GM10248 (cell line): ENCODE measurements around the gene ANKRD2.

ENCODE experiments used
- CTCF ChIA-PET: fragments of 300-600 bp; sonication (Branson Sonifier 250); formaldehyde crosslinking; extraction: SDS; loops from one replicate; lab custom pipeline; 2021; ENCODE audit warnings: antibody characterized with exemption; lab: Yijun Ruan, JAX
- POLR2A ChIA-PET: fragments of 350-650 bp; sonication (Branson Sonifier 250); formaldehyde crosslinking; extraction: SDS; loops from one replicate; lab custom pipeline; 2020; ENCODE audit warnings: antibody characterized with exemption; lab: Yijun Ruan, JAX
- DNase-seq: peaks from one replicate; pipeline ENCODE4 v3.0.0; 2012; ENCODE audit errors: extremely low spot score
- CTCF ChIP-seq: IDR thresholded peaks from 2 replicates; pipeline ENCODE4 v1.5.1; 2012; ENCODE audit warnings: mild to moderate bottlenecking, low read depth; ENCODE audit errors: extremely low read depth, missing control alignments, control extremely low read depth

ANKRD2 gene

DNA sequence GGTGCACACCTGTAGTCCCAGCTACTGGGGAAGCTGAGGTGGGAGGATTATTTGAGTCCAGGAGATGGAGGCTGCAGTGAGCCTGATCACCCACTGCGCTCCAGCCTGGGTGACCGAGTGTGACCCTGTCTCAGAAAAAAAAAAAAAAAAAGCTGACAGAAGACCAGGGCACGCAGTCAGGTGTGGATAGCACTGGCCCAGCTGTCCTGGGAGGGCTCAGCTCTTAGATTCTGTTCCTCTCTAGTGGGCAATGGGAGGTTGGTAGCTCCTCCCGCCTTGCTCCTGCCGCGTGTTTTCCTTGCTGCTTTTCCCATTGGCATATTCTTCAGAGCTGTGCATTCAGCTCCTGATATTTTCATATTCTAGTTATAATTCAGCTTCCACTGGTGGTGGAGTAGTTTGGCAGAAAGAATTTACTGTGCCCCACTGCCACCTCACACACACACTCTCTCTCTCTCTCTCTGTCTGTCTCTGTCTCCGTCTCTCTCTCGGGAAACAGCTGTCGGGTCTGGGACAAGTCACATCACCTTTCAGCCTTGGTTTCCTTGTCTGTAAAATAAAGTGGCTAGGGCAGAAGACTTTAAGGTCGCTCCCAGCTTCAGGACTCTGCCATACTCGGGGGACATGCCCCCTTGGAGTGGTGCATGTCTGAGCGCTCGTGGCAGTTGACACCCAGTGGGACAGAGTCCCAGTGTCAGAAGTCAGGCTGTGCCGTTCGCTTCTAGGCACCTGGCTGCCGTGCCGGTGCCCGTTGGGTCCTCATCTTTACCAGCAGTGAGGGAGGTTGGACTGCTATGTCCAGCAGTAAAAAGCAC, 25.9 kb upstream of the ANKRD2 start:
- DNase-seq: no peak
- ChIA-PET POLR2A (no interaction called here), CTCF (interaction anchor here (10.5 kb wide), 1 partner anchor 11 kb away, joined by 108 read pairs; no protein-coding TSS in a partner anchor)
- TF ChIP-seq CTCF: no peak

DNA sequence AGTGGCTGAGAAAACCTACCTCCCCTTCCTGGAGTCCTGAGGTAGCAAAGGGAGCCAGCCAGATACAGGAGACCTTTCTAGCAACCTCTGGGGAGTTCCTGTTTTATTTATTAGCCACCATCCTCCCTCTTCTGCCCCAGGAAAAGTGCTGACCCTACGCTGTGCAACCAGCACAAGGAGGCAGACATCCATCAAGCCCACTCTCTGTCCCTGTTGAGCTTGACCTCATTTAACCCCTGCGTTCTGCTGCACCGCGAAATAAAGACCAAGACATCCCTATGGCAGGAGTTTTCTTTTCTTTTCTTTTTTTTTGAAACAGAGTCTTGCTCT, 25.3 kb upstream of the ANKRD2 start:
- TF ChIP-seq CTCF: no peak
- ChIA-PET POLR2A (no interaction called here), CTCF (interaction anchor here (10.5 kb wide), 1 partner anchor 11 kb away, joined by 108 read pairs; no protein-coding TSS in a partner anchor)
- DNase-seq: no peak

- no peak for DNase-seq
- POLR2A ChIA-PET: no interaction called here
- CTCF ChIA-PET: interaction anchor here (0.9 to 10.5 kb wide), 2 partner anchors 12 to 24 kb away, joined by 3 to 108 read pairs; no protein-coding TSS in a partner anchor
- no peak for TF ChIP-seq CTCF
Measured at GRCh38 chr10:97547962-97548361, 24.6 kb upstream of the ANKRD2 start.

- no peak for DNase-seq
- TF ChIP-seq CTCF: no peak
- ChIA-PET POLR2A (interaction anchor here (1.0 kb wide), 1 partner anchor 85 kb away, joined by 3 read pairs; no protein-coding TSS in a partner anchor), CTCF (interaction anchor here (0.9 to 10.5 kb wide), 3 partner anchors 13 to 218 kb away, joined by 3 to 108 read pairs (median 3); no protein-coding TSS in a partner anchor)
Measured at GRCh38 chr10:97548828-97549455, 23.6 kb upstream of the ANKRD2 start.

GRCh38 chr10:97549587-97550322, 22.8 kb upstream of the ANKRD2 start:
- no peak for DNase-seq
- ChIA-PET CTCF (interaction anchor here (1.2 to 10.5 kb wide), 3 partner anchors 14 to 218 kb away, joined by 3 to 108 read pairs (median 3); no protein-coding TSS in a partner anchor), POLR2A (interaction anchor here (1.0 kb wide), 1 partner anchor 86 kb away, joined by 3 read pairs; no protein-coding TSS in a partner anchor)
- no peak for TF ChIP-seq CTCF
